H1 (cell line): ENCODE results near the gene MUS81. TPM values are rescaled to one million over a fixed set of nuclear protein-coding genes. Genes with fewer than 3 reads are reported as not detected.

Experiments used
- CTCF ChIA-PET: fragments of 300-600 bp; sonication (Branson Sonifier 250); formaldehyde crosslinking; loops from one replicate; lab custom pipeline; 2021; ENCODE audit not compliant: partially characterized antibody; lab: Charles Lee
- POLR2A ChIA-PET: fragments of 300-600 bp; sonication (Branson Sonifier 250); formaldehyde crosslinking; loops from one replicate; lab custom pipeline; 2021; ENCODE audit warnings: inconsistent platforms; ENCODE audit not compliant: partially characterized antibody; lab: Charles Lee
- DNase-seq, 2 experiments: peaks; one replicate each; pipeline versions ENCODE4 v3.0.0 to v3.0.0-alpha.2; 2010 to 2022; ENCODE audit warnings: low spot score in 2 of 2, low read depth in 1 of 2, mixed read lengths in 1 of 2
- FAIRE-seq: peaks from 2 replicates; lab custom pipeline; 2011; peaks lifted over from hg19 to GRCh38; lab: Jason Lieb, UNC
- H2AFZ ChIP-seq: 2 replicates; pipeline ENCODE4 v1.8.1; 2012; ENCODE audit warnings: low read length, inconsistent platforms
- H2AK5ac ChIP-seq: 2 replicates; pipeline ENCODE4 v1.6.1; 2013; ENCODE audit warnings: low read depth, low read length
- H2BK120ac ChIP-seq: replicated peaks from 2 replicates; pipeline ENCODE3; 2013; ENCODE audit warnings: low read depth, low read length, inconsistent platforms
- H2BK12ac ChIP-seq: 2 replicates; pipeline ENCODE4 v1.6.1; 2013; ENCODE audit warnings: low read depth, low read length
- H2BK15ac ChIP-seq: 2 replicates; pipeline ENCODE4 v1.6.1; 2013; ENCODE audit warnings: low read length
- H2BK20ac ChIP-seq: 2 replicates; pipeline ENCODE4 v1.6.1; 2013; ENCODE audit warnings: low read length
- H2BK5ac ChIP-seq: 2 replicates; pipeline ENCODE4 v1.6.1; 2013; ENCODE audit warnings: low read depth, low read length
- H3K14ac ChIP-seq: 2 replicates; pipeline ENCODE4 v1.6.1; 2013; ENCODE audit warnings: inconsistent platforms; ENCODE audit not compliant: insufficient read length
- H3K18ac ChIP-seq: 2 replicates; pipeline ENCODE4 v1.6.1; 2013; ENCODE audit warnings: low read length; ENCODE audit errors: extremely low read depth
- H3K23ac ChIP-seq: 2 replicates; pipeline ENCODE4 v1.6.1; 2013; ENCODE audit warnings: inconsistent platforms; ENCODE audit not compliant: insufficient read length
- H3K23me2 ChIP-seq: 2 replicates; pipeline ENCODE4 v1.6.1; 2013; ENCODE audit warnings: low read depth, low read length
- H3K27ac ChIP-seq: 2 replicates; pipeline ENCODE4 v1.6.1; 2011; ENCODE audit warnings: low read depth, low read length, inconsistent platforms
- H3K27me3 ChIP-seq, 4 experiments: replicated peaks in 1 of 4; 1 replicate in 1 of 4; 2 replicates in 3 of 4; pipeline versions ENCODE4 v1.6.1 to v1.8.1; 2011 to 2013; ENCODE audit warnings: low read length in 3 of 4, mild to moderate bottlenecking in 3 of 4, inconsistent platforms in 2 of 4, mixed read lengths in 2 of 4, moderate library complexity in 1 of 4; ENCODE audit not compliant: control insufficient read depth in 3 of 4, insufficient read depth in 3 of 4; ENCODE audit errors: extremely low read depth in 1 of 4
- H3K36me3 ChIP-seq, 4 experiments: 2 replicates each; pipeline versions ENCODE4 v1.6.1 to v1.8.1; 2011 to 2013; ENCODE audit warnings: mild to moderate bottlenecking in 4 of 4, low read length in 3 of 4, moderate library complexity in 2 of 4, control low read depth in 1 of 4, inconsistent platforms in 1 of 4; ENCODE audit not compliant: insufficient read depth in 4 of 4, control insufficient read depth in 2 of 4
- H3K4ac ChIP-seq: replicated peaks from 2 replicates; pipeline ENCODE3; 2013; ENCODE audit warnings: low read length, low read depth, mixed read lengths, inconsistent platforms; ENCODE audit not compliant: insufficient read length
- H3K4me1 ChIP-seq, 4 experiments: replicated peaks in 1 of 4; 1 replicate in 1 of 4; 2 replicates in 3 of 4; pipeline versions ENCODE4 v1.6.1 to v1.8.1; 2011 to 2013; ENCODE audit warnings: low read length in 3 of 4, inconsistent platforms in 2 of 4, mixed read lengths in 1 of 4; ENCODE audit not compliant: insufficient read depth in 4 of 4, control insufficient read depth in 3 of 4
- H3K4me2 ChIP-seq, 2 experiments: 2 replicates each; pipeline versions ENCODE4 v1.6.1 to v1.8.1; 2011 to 2013; ENCODE audit warnings: low read depth in 2 of 2, low read length in 2 of 2, control low read depth in 1 of 2, inconsistent platforms in 1 of 2, mild to moderate bottlenecking in 1 of 2; ENCODE audit not compliant: insufficient read depth in 1 of 2
- H3K4me3 ChIP-seq, 4 experiments: fragments of 200-600, 300-600 bp in 1 of 4; sonication (generic), shearing (Covaris generic), sonication (Bioruptor Twin) in 1 of 4; 2 replicates each; pipeline versions ENCODE4 v1.5.1 to v1.8.1; 2011 to 2016; ENCODE audit warnings: low read length in 4 of 4, low read depth in 3 of 4, control low read depth in 2 of 4, inconsistent platforms in 2 of 4, mild to moderate bottlenecking in 2 of 4, mixed read lengths in 1 of 4, moderate library complexity in 1 of 4; ENCODE audit not compliant: insufficient read depth in 2 of 4; ENCODE audit errors: extremely low read depth in 1 of 4
- H3K56ac ChIP-seq: replicated peaks from 2 replicates; pipeline ENCODE3; 2013; ENCODE audit warnings: low read depth, mild to moderate bottlenecking, mixed read lengths, low read length, inconsistent platforms; ENCODE audit not compliant: insufficient read length
- H3K79me1 ChIP-seq: 2 replicates; pipeline ENCODE4 v1.6.1; 2013; ENCODE audit warnings: low read depth, low read length, control low read depth
- H3K79me2 ChIP-seq, 2 experiments: 2 replicates each; pipeline versions ENCODE4 v1.6.1 to v1.8.1; 2012 to 2013; ENCODE audit warnings: low read length in 2 of 2, mild to moderate bottlenecking in 2 of 2, inconsistent platforms in 1 of 2; ENCODE audit not compliant: insufficient read depth in 2 of 2, control insufficient read depth in 1 of 2
- H3K9ac ChIP-seq, 4 experiments: replicated peaks in 1 of 4; 1 replicate in 1 of 4; 2 replicates in 3 of 4; pipeline versions ENCODE4 v1.6.1 to v1.8.1; 2011 to 2013; ENCODE audit warnings: low read depth in 3 of 4, low read length in 3 of 4, control low read depth in 2 of 4, mild to moderate bottlenecking in 2 of 4, moderate library complexity in 2 of 4, inconsistent platforms in 1 of 4; ENCODE audit errors: extremely low read depth in 1 of 4
- H3K9me3 ChIP-seq, 2 experiments: 2 replicates each; pipeline versions ENCODE4 v1.6.1 to v1.8.1; 2012 to 2013; ENCODE audit warnings: mild to moderate bottlenecking in 2 of 2, moderate library complexity in 2 of 2, control low read depth in 1 of 2, inconsistent platforms in 1 of 2, low read depth in 1 of 2, low read length in 1 of 2, mixed read lengths in 1 of 2; ENCODE audit not compliant: insufficient read depth in 2 of 2
- H4K20me1 ChIP-seq, 2 experiments: replicated peaks in 1 of 2; 2 replicates each; pipeline versions ENCODE3 to v1.8.1; 2011 to 2013; ENCODE audit warnings: inconsistent platforms in 2 of 2, low read length in 2 of 2, mild to moderate bottlenecking in 1 of 2; ENCODE audit not compliant: insufficient read depth in 2 of 2, control insufficient read depth in 1 of 2
- H4K5ac ChIP-seq: 2 replicates; pipeline ENCODE4 v1.6.1; 2013; ENCODE audit warnings: low read length, low read depth, mixed read lengths, inconsistent platforms; ENCODE audit not compliant: insufficient read length
- H4K8ac ChIP-seq: 2 replicates; pipeline ENCODE4 v1.8.0; 2013; ENCODE audit warnings: mild to moderate bottlenecking, moderate library complexity, low read length, inconsistent platforms; ENCODE audit not compliant: insufficient read depth; ENCODE audit errors: extremely low read depth
- H4K91ac ChIP-seq: replicated peaks from 2 replicates; pipeline ENCODE3; 2013; ENCODE audit warnings: low read length, mixed read lengths, inconsistent platforms; ENCODE audit not compliant: insufficient read length
- BACH1 ChIP-seq: IDR thresholded peaks from 2 replicates; pipeline ENCODE4 v1.6.1; 2012; ENCODE audit warnings: low read length, improper control_type of control experiment
- EGR1 ChIP-seq: IDR thresholded peaks from 2 replicates; pipeline ENCODE4 v1.6.1; 2011; ENCODE audit warnings: low read depth, low read length, borderline replicate concordance
- HDAC2 ChIP-seq, 2 experiments: fragments of 300-600 bp in 1 of 2; sonication (generic) in 1 of 2; IDR thresholded peaks; 2 replicates each; pipeline ENCODE4 v1.6.1; 2011 to 2012; ENCODE audit warnings: low read depth in 2 of 2, low read length in 2 of 2, mild to moderate bottlenecking in 2 of 2, moderate library complexity in 2 of 2, borderline replicate concordance in 1 of 2, inconsistent platforms in 1 of 2
- MAFK ChIP-seq: IDR thresholded peaks from 2 replicates; pipeline ENCODE4 v1.6.1; 2012; ENCODE audit warnings: low read depth, mild to moderate bottlenecking, improper control_type of control experiment, low read length
- PHF8 ChIP-seq: fragments of 200-600 bp; sonication (generic); conservative IDR thresholded peaks from 2 replicates; pipeline ENCODE4 v1.7.1; 2012; ENCODE audit warnings: low read depth, mild to moderate bottlenecking, inconsistent platforms, low read length, moderate library complexity
- POLR2A ChIP-seq, 2 experiments: IDR thresholded peaks; 1 replicate in 1 of 2; 2 replicates in 1 of 2; pipeline ENCODE4 v1.6.1; 2011; ENCODE audit warnings: low read depth in 2 of 2, low read length in 2 of 2, mild to moderate bottlenecking in 2 of 2; ENCODE audit errors: control extremely low read depth in 1 of 2
- TBP ChIP-seq: IDR thresholded peaks from 2 replicates; pipeline ENCODE4 v1.6.1; 2011; ENCODE audit warnings: low read depth, low read length, improper control_type of control experiment
- TEAD4 ChIP-seq: IDR thresholded peaks from 2 replicates; pipeline ENCODE4 v1.6.1; 2012; ENCODE audit warnings: low read depth, low read length, inconsistent platforms, mixed read lengths
- WGBS, 2 experiments: shearing (Covaris generic) in 1 of 2; methylation state at CpG; one replicate each; pipeline versions ENCODE4 v1.1.6 to v1.1.7; 2013 to 2015; ENCODE audit warnings: low lambda C conversion rate in 2 of 2, mixed read lengths in 2 of 2, inconsistent platforms in 1 of 2, low coverage in 1 of 2, missing lambda C conversion rate in 1 of 2; ENCODE audit not compliant: insufficient replicate concordance in 2 of 2, insufficient coverage in 1 of 2, insufficient read length in 1 of 2; ENCODE audit errors: extremely low coverage in 1 of 2, missing lambda C conversion rate in 1 of 2; 5-methylcytosine and 5-hydroxymethylcytosine counted together
- polyA plus RNA-seq, 7 experiments: library from polyadenylated mRNA; depleted of rRNA in 3 of 7; stranded (reverse) in 5 of 7; unstranded in 2 of 7; fragments of >200 nt in 5 of 7; fragments of 200-250 nt in 2 of 7; gene quantifications; 1 replicate in 5 of 7; 2 replicates in 1 of 7; 4 replicates in 1 of 7; pipeline versions ENCODE4 v1.2.1 to v1.2.3, GENCODE V29; 2011 to 2013; ENCODE audit warnings: missing spikeins in 2 of 7, mixed read lengths in 2 of 7
- total RNA-seq: library from RNA; stranded (reverse); fragmentation: NEBNext Ultra II Directional; extraction: Animal tissue kit (Norgen Biotek cat#: 25700); gene quantifications from 2 replicates; pipeline ENCODE4 v1.2.1, GENCODE V29; 2021
- TF ChIP-seq, protein P1 (sequence below): IDR thresholded peaks from 2 replicates; pipeline ENCODE4 v1.6.1; 2011; ENCODE audit warnings: low read length, improper control_type of control experiment

The MUS81 gene
- total and polyA plus RNA-seq, 2 of the 8 experiments (the other 6 are each of a cell fraction or from before 2014, with no cell fraction given): 30.2 to 31.5 TPM

- DNase-seq (peak in 1 of 2 experiments; percentile 77), FAIRE-seq (no peak)
- CTCF ChIA-PET: interaction anchor here (0.8 to 9.7 kb wide), 5 partner anchors 12 to 306 kb away, joined by 3 to 150 read pairs (median 3); partner anchors contain the start of genes CCDC85B, FIBP and MUS81
- H3K27ac ChIP-seq: no peak overlapping the region
- H2BK20ac ChIP-seq: no peak overlapping the region
- no peak overlapping the region for H2BK15ac ChIP-seq
- peak overlapping the region; percentile 40 for H2BK12ac ChIP-seq
- no peaks in the 10 kb centered on the region for H3K79me2 ChIP-seq
- H3K18ac ChIP-seq: peak overlapping the region; percentile 87
- H3K9ac ChIP-seq: peak overlapping the region in 3 of 4 experiments; percentile 20 to 38 (median 27); a peak in 4 of 7 replicates
- peak overlapping the region; percentile 39 to 71 (median 52) for H3K4me3 ChIP-seq
- peak overlapping the region; percentile 78 for H2BK120ac ChIP-seq
- H4K8ac ChIP-seq: peak overlapping the region; percentile 91
- no peak overlapping the region for H3K56ac ChIP-seq
- peaks cover 0 to 4% of the 10 kb centered on the region in 2 experiments for H4K20me1 ChIP-seq
- peak overlapping the region; percentile 4 for H4K91ac ChIP-seq
- no peaks in the 10 kb centered on the region for H3K36me3 ChIP-seq
- no peak overlapping the region for H2AFZ ChIP-seq
- 3% methylated on average over 50 of the region's 78 CpGs; no CpG with 5 or more reads in 1 of the 2 experiments for WGBS, 2 experiments
- peaks cover 15 to 41% (median 36%) of the 10 kb centered on the region in 4 experiments for H3K27me3 ChIP-seq
- H3K14ac ChIP-seq: no peak overlapping the region
- no peaks in the 10 kb centered on the region; the same call in 1 of the 2 replicates for H3K79me1 ChIP-seq
- H4K5ac ChIP-seq: no peak overlapping the region
- H3K23me2 ChIP-seq: peaks cover 9% of the 10 kb centered on the region; the same call in 1 of the 2 replicates
- H3K4me1 ChIP-seq: peaks cover 3 to 11% (median 8%) of the 10 kb centered on the region in 4 experiments; a peak in 6 of 7 replicates
- peak overlapping the region; percentile 16; the same call in 1 of the 2 replicates for H2BK5ac ChIP-seq
- POLR2A ChIA-PET: interaction anchor here (1.1 to 3.7 kb wide), 6 partner anchors 9 to 188 kb away, joined by 3 to 18 read pairs (median 4); partner anchors contain the start of genes BANF1, CCDC85B, EFEMP2 and EIF1AD
- H2AK5ac ChIP-seq: no peak overlapping the region
- no peak overlapping the region for H3K23ac ChIP-seq
- H3K4ac ChIP-seq: no peak overlapping the region
- H3K9me3 ChIP-seq: no peaks in the 10 kb centered on the region
- peak overlapping the region; percentile 78 to 89 for H3K4me2 ChIP-seq
- TF ChIP-seq MAFK (peak; percentile 50; the same call in 1 of the 2 replicates), TBP (peak; percentile 25; the same call in 1 of the 2 replicates), EGR1 (no peak), HDAC2 (IDR thresholded peaks at IDR 0.05; ENCODE audit: borderline replicate concordance in 1 of 2, low read depth in 2 of 2, low read length in 2 of 2) (0 out of 4 replicates have a peak, but pooled peaks of 1 of the 2 experiments have one; percentile 13), PHF8 (0 out of 2 replicates have a peak, but pooled peaks have one; percentile 32), POLR2A (IDR thresholded peaks at IDR 0.05; ENCODE audit: control extremely low read depth in 1 of 2, low read depth in 2 of 2, low read length in 2 of 2) (0 out of 3 replicates have a peak, but pooled peaks of 1 of the 2 experiments have one; percentile 2), TEAD4 (no peak), BACH1 (peak; percentile 83)
- TF ChIP-seq, protein P1, sequence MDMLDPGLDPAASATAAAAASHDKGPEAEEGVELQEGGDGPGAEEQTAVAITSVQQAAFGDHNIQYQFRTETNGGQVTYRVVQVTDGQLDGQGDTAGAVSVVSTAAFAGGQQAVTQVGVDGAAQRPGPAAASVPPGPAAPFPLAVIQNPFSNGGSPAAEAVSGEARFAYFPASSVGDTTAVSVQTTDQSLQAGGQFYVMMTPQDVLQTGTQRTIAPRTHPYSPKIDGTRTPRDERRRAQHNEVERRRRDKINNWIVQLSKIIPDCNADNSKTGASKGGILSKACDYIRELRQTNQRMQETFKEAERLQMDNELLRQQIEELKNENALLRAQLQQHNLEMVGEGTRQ: 0 out of 2 replicates have a peak, but pooled peaks have one; percentile 18
Observed at GRCh38 chr11:65899356-65900124, 39.3 kb downstream of the MUS81 start.
